HepG2 (cell line): Measurements from ENCODE around the gene ZBTB48. TPM values are rescaled to one million over a fixed set of nuclear protein-coding genes. Genes with fewer than 3 reads are reported as not detected.

Experiments used
- ATAC-seq: fragments of 200-7000 bp; cut with Tn5 transposase; 3 replicates; pipeline ENCODE4 v1.9.1; 2020; ENCODE audit warnings: mild to moderate bottlenecking, moderate library complexity
- BruUV-seq: library from RNA; stranded (reverse); fragments of 400-500 nt; replicated peaks from 2 replicates; lab custom pipeline; 2021; lab: Mats Ljungman, UMichigan
- CTCF ChIA-PET: fragments of 300-600 bp; formaldehyde crosslinking; extraction: SDS; loops from one replicate; lab custom pipeline; 2021; ENCODE audit warnings: low total read pairs, inconsistent platforms, low intra/inter-chr PET ratio; lab: Yijun Ruan, JAX
- POLR2A ChIA-PET: fragments of 350-600 bp; sonication (Branson Sonifier 250); formaldehyde crosslinking; loops from one replicate; lab custom pipeline; 2020; ENCODE audit warnings: antibody characterized with exemption, inconsistent platforms; lab: Yijun Ruan, JAX
- DNase-seq: peaks from one replicate; pipeline ENCODE4 v3.0.0-alpha.2; 2015; ENCODE audit warnings: low spot score
- FAIRE-seq: peaks from 3 replicates; lab custom pipeline; 2011; peaks lifted over from hg19 to GRCh38; lab: Jason Lieb, UNC
- H2AFZ ChIP-seq: one replicate; pipeline ENCODE4 v1.6.1; 2011; ENCODE audit warnings: low read length, inconsistent platforms
- H3K27ac ChIP-seq: fragments of 300-600 bp; 3 replicates; pipeline ENCODE4 v1.8.0; 2011; ENCODE audit warnings: mixed run types, mild to moderate bottlenecking, mixed read lengths, low read length, inconsistent platforms; ENCODE audit not compliant: insufficient read depth; ENCODE audit errors: extremely low read length
- H3K27me3 ChIP-seq, 2 experiments: fragments of 200-600 bp in 1 of 2; 2 replicates in 1 of 2; 3 replicates in 1 of 2; pipeline versions ENCODE4 v1.6.0 to v1.8.0; 2011; ENCODE audit warnings: low read length in 2 of 2, mild to moderate bottlenecking in 2 of 2, moderate library complexity in 2 of 2, inconsistent platforms in 1 of 2; ENCODE audit not compliant: insufficient read depth in 2 of 2, control insufficient read depth in 1 of 2
- H3K36me3 ChIP-seq, 2 experiments: fragments of 200-600 bp in 1 of 2; replicated peaks in 1 of 2; 2 replicates in 1 of 2; 3 replicates in 1 of 2; pipeline versions ENCODE4 v1.5.1 to v1.8.0; 2011; ENCODE audit warnings: low read length in 2 of 2, inconsistent platforms in 1 of 2; ENCODE audit not compliant: insufficient read depth in 2 of 2, control insufficient read depth in 1 of 2
- H3K4me1 ChIP-seq: 2 replicates; pipeline ENCODE4 v1.5.1; 2012; ENCODE audit warnings: low read length, inconsistent platforms; ENCODE audit not compliant: insufficient read depth
- H3K4me2 ChIP-seq: 2 replicates; pipeline ENCODE4 v1.6.0; 2011; ENCODE audit warnings: low read depth, low read length, inconsistent platforms
- H3K4me3 ChIP-seq, 3 experiments: fragments of 200-600 bp in 1 of 3; sonication (generic), shearing (Covaris generic) in 1 of 3; replicated peaks in 1 of 3; 2 replicates each; pipeline ENCODE4 v1.5.1; 2011 to 2016; ENCODE audit warnings: low read length in 3 of 3, inconsistent platforms in 2 of 3, low read depth in 2 of 3, mild to moderate bottlenecking in 2 of 3, control low read depth in 1 of 3, mixed read lengths in 1 of 3; ENCODE audit not compliant: insufficient read depth in 1 of 3
- H3K79me2 ChIP-seq: one replicate; pipeline ENCODE4 v1.6.1; 2011; ENCODE audit warnings: low read length, inconsistent platforms; ENCODE audit not compliant: insufficient read depth
- H3K9ac ChIP-seq: 2 replicates; pipeline ENCODE4 v1.6.0; 2011; ENCODE audit warnings: mild to moderate bottlenecking, low read depth, low read length, inconsistent platforms; ENCODE audit not compliant: insufficient read depth
- H3K9me3 ChIP-seq: 2 replicates; pipeline ENCODE4 v1.5.1; 2012; ENCODE audit warnings: mild to moderate bottlenecking, low read length
- H4K20me1 ChIP-seq: 2 replicates; pipeline ENCODE4 v1.6.0; 2011; ENCODE audit warnings: inconsistent platforms, mild to moderate bottlenecking, low read length, moderate library complexity; ENCODE audit not compliant: insufficient read depth
- ETV5 ChIP-seq: IDR thresholded peaks from 2 replicates; pipeline ENCODE4 v1.6.1; 2018; ENCODE audit warnings: missing biosample characterization, missing genetic modification reagents, inconsistent platforms, borderline replicate concordance
- FOXA3 ChIP-seq: IDR thresholded peaks from 2 replicates; pipeline ENCODE4 v1.6.1; 2016; ENCODE audit warnings: missing genetic modification reagents, missing compliant biosample characterization
- HBP1 ChIP-seq: IDR thresholded peaks from 2 replicates; pipeline ENCODE4 v1.6.1; 2016; ENCODE audit warnings: low read depth, control low read depth
- HES4 ChIP-seq: sonication (generic); formaldehyde crosslinking; IDR thresholded peaks from 2 replicates; pipeline ENCODE4 v1.9.0; 2021; ENCODE audit warnings: mild to moderate bottlenecking, missing genetic modification reagents, borderline replicate concordance
- HMGA1 ChIP-seq: sonication (generic); formaldehyde crosslinking; conservative IDR thresholded peaks from 2 replicates; pipeline ENCODE4 v1.4.0; 2020; ENCODE audit warnings: missing genetic modification reagents
- HOXA7 ChIP-seq: sonication (generic); formaldehyde crosslinking; IDR thresholded peaks from 2 replicates; pipeline ENCODE4 v1.8.1; 2022; ENCODE audit warnings: mild to moderate bottlenecking, missing genetic modification reagents, moderate library complexity
- KDM4B ChIP-seq: sonication (generic); formaldehyde crosslinking; IDR thresholded peaks from 2 replicates; pipeline ENCODE4 v1.4.0; 2020; ENCODE audit warnings: missing genetic modification reagents
- KDM5B ChIP-seq: sonication (generic); formaldehyde crosslinking; IDR thresholded peaks from 2 replicates; pipeline ENCODE4 v1.4.0; 2020; ENCODE audit warnings: missing genetic modification reagents, mild to moderate bottlenecking, borderline replicate concordance
- NAIF1 ChIP-seq: sonication (generic); formaldehyde crosslinking; IDR thresholded peaks from 2 replicates; pipeline ENCODE4 v1.5.0; 2020; ENCODE audit warnings: mild to moderate bottlenecking, missing genetic modification reagents, borderline replicate concordance
- NR0B2 ChIP-seq: sonication (generic); formaldehyde crosslinking; IDR thresholded peaks from 2 replicates; pipeline ENCODE4 v1.4.0; 2020; ENCODE audit warnings: mild to moderate bottlenecking, missing genetic modification reagents
- NR2C2 ChIP-seq: sonication (generic); formaldehyde crosslinking; IDR thresholded peaks from 2 replicates; pipeline ENCODE4 v1.4.0; 2020; ENCODE audit warnings: missing genetic modification reagents, mild to moderate bottlenecking, moderate library complexity, borderline replicate concordance
- RFXANK ChIP-seq: IDR thresholded peaks from 2 replicates; pipeline ENCODE4 v1.6.1; 2016
- SALL1 ChIP-seq: sonication (generic); formaldehyde crosslinking; IDR thresholded peaks from 2 replicates; pipeline ENCODE4 v1.8.0; 2022; ENCODE audit warnings: mild to moderate bottlenecking, missing genetic modification reagents
- TCF12 ChIP-seq, 2 experiments: fragments of 450-650 bp in 1 of 2; sonication (generic) in 1 of 2; formaldehyde crosslinking in 1 of 2; IDR thresholded peaks; 2 replicates each; pipeline versions ENCODE4 v1.6.1 to v1.8.0; 2017 to 2022; ENCODE audit warnings: antibody characterized with exemption in 1 of 2, mild to moderate bottlenecking in 1 of 2, missing genetic modification reagents in 1 of 2, moderate library complexity in 1 of 2
- ZBTB46 ChIP-seq: sonication (generic); formaldehyde crosslinking; IDR thresholded peaks from 2 replicates; pipeline ENCODE4 v1.4.0; 2020; ENCODE audit warnings: mild to moderate bottlenecking, missing genetic modification reagents, borderline replicate concordance
- ZFP36L2 ChIP-seq: sonication (generic); formaldehyde crosslinking; IDR thresholded peaks from 2 replicates; pipeline ENCODE4 v1.4.0; 2020; ENCODE audit warnings: missing genetic modification reagents
- ZNF143 ChIP-seq: sonication (generic); formaldehyde crosslinking; IDR thresholded peaks from 2 replicates; pipeline ENCODE4 v1.4.0; 2020; ENCODE audit warnings: missing genetic modification reagents
- ZNF180 ChIP-seq: sonication (generic); formaldehyde crosslinking; IDR thresholded peaks from 2 replicates; pipeline ENCODE4 v1.4.0; 2020; ENCODE audit warnings: low read depth, missing genetic modification reagents, borderline replicate concordance
- ZNF543 ChIP-seq: sonication (generic); formaldehyde crosslinking; IDR thresholded peaks from 2 replicates; pipeline ENCODE4 v1.4.0; 2020; ENCODE audit warnings: mild to moderate bottlenecking, missing genetic modification reagents
- ZNF572 ChIP-seq: sonication (generic); formaldehyde crosslinking; IDR thresholded peaks from 2 replicates; pipeline ENCODE4 v1.5.1; 2020; ENCODE audit warnings: mild to moderate bottlenecking, missing genetic modification reagents
- ZNF740 ChIP-seq: sonication (generic); formaldehyde crosslinking; IDR thresholded peaks from 2 replicates; pipeline ENCODE4 v1.4.0; 2020; ENCODE audit warnings: missing genetic modification reagents
- ZNF878 ChIP-seq: sonication (generic); formaldehyde crosslinking; IDR thresholded peaks from 2 replicates; pipeline ENCODE4 v1.8.1; 2023; ENCODE audit warnings: mild to moderate bottlenecking, missing genetic modification reagents, moderate library complexity
- WGBS: methylation state at CpG from one replicate; pipeline ENCODE4 v1.1.6; 2017; ENCODE audit warnings: low lambda C conversion rate; 5-methylcytosine and 5-hydroxymethylcytosine counted together
- in situ Hi-C: cut with HindIII; loops from 2 replicates; pipeline ENCODE4 v1.10.0; 2017; ENCODE audit warnings: low pct_unique_long_range_greater_than_20kb; ENCODE audit not compliant: extremely low pct_ligation_motif_present
- intact Hi-C: fragments of 100-400 bp; cut with micrococcal nuclease; formaldehyde crosslinking; loops from one replicate; pipeline ENCODE4 v1.10.0; 2022; ENCODE audit not compliant: unreplicated experiment
- polyA plus RNA-seq, 8 experiments: library from polyadenylated mRNA; depleted of rRNA in 3 of 8; stranded (reverse) in 7 of 8; unstranded in 1 of 8; fragments of >200 nt; fragmentation: Illumina TruSeq in 4 of 8; extraction: Trizol in 4 of 8; gene quantifications; 2 replicates each; pipeline versions ENCODE4 v1.2.1 to v1.2.3, GENCODE V29; 2011 to 2016; ENCODE audit warnings: low read depth in 4 of 8, missing spikeins in 1 of 8, mixed read lengths in 1 of 8; ENCODE audit not compliant: insufficient read depth in 1 of 8
- total RNA-seq, 5 experiments: library from RNA; depleted of rRNA; stranded (reverse); fragments of >200 nt; fragmentation: Illumina TruSeq; extraction: Trizol; gene quantifications; 2 replicates each; pipeline ENCODE4 v1.2.3, GENCODE V29; 2016; ENCODE audit warnings: low read depth in 1 of 5

The ZBTB48 gene
- total and polyA plus RNA-seq, 2 of the 13 experiments (the other 11 are each of a cell fraction or from before 2014, with no cell fraction given), result 13.0 to 17.1 TPM

GRCh38 chr1:6582370-6582769, 2.6 kb downstream of the ZBTB48 start:
- in situ Hi-C loops (no loop called here), intact Hi-C loops (loop anchor here (5.0 kb wide), 1 partner anchor 45 kb away; no protein-coding TSS in a partner anchor)
- H3K79me2 ChIP-seq, result peaks cover 15% of the 10 kb centered on the region
- H3K36me3 ChIP-seq, result 0 out of 5 replicates have a peak, but pooled peaks cover 0 to under 1% of the 10 kb centered on the region in 2 experiments
- peaks cover 4% of the 10 kb centered on the region; the same call in 1 of the 2 replicates for H4K20me1 ChIP-seq
- FAIRE-seq (peak; percentile 97), DNase-seq (peak; percentile 96), ATAC-seq (peak; percentile 45)
- peak overlapping the region; percentile 35 for H3K9ac ChIP-seq
- H3K27ac ChIP-seq, result peak overlapping the region; percentile 65
- no peaks in the 10 kb centered on the region for H3K9me3 ChIP-seq
- peak overlapping the region; percentile 96 for H3K4me2 ChIP-seq
- ChIA-PET POLR2A (interaction anchor here (1.0 to 5.2 kb wide), 6 partner anchors 13 to 118 kb away, joined by 3 to 113 read pairs (median 6); partner anchors contain the start of genes KLHL21, NOL9, TAS1R1 and THAP3), CTCF (interaction anchor here (1.3 kb wide), 1 partner anchor 28 kb away, joined by 3 read pairs; the partner anchor contains the start of gene NOL9)
- no peaks in the 10 kb centered on the region for H3K27me3 ChIP-seq
- WGBS, result no CpG with 5 or more reads among the region's 1 CpG
- peaks cover 51% of the 10 kb centered on the region for H3K4me1 ChIP-seq
- BruUV-seq, result no TSS peak
- H2AFZ ChIP-seq, result no peak overlapping the region
- peak overlapping the region; percentile 16 to 91 (median 28); a peak in 4 of 6 replicates for H3K4me3 ChIP-seq
- TF ChIP-seq ZNF143 (CRISPR knock-in tag), result no peak
- no peak for TF ChIP-seq NR0B2 (CRISPR knock-in tag)
- TF ChIP-seq FOXA3 (CRISPR knock-in tag), result peak; percentile 98
- no peak for TF ChIP-seq ZBTB46 (CRISPR knock-in tag)
- no peak for TF ChIP-seq KDM4B
- TF ChIP-seq HOXA7 (CRISPR knock-in tag), result no peak
- no peak for TF ChIP-seq TCF12 (IDR thresholded peaks at IDR 0.05)
- TF ChIP-seq TCF12 (CRISPR knock-in tag; IDR thresholded peaks at IDR 0.05), result no peak
- no peak for TF ChIP-seq ZNF740 (CRISPR knock-in tag)
- no peak for TF ChIP-seq ZFP36L2
- no peak for TF ChIP-seq RFXANK
- no peak for TF ChIP-seq ZNF180 (CRISPR knock-in tag)
- peak; percentile 80; the same call in 1 of the 2 replicates for TF ChIP-seq HBP1 (CRISPR knock-in tag)
- no peak for TF ChIP-seq HES4 (CRISPR knock-in tag)
- TF ChIP-seq HMGA1 (CRISPR knock-in tag), result no peak
- 0 out of 2 replicates have a peak, but pooled peaks have one; percentile 35 for TF ChIP-seq NR2C2 (CRISPR knock-in tag)
- TF ChIP-seq ETV5, result peak; percentile 76
- TF ChIP-seq ZNF572 (CRISPR knock-in tag), result no peak
- 0 out of 2 replicates have a peak, but pooled peaks have one; percentile 17 for TF ChIP-seq NAIF1
- TF ChIP-seq ZNF543 (CRISPR knock-in tag), result no peak
- peak; percentile 88 for TF ChIP-seq SALL1 (CRISPR knock-in tag)
- no peak for TF ChIP-seq KDM5B
- 0 out of 2 replicates have a peak, but pooled peaks have one; percentile 44 for TF ChIP-seq ZNF878 (CRISPR knock-in tag)
